GM21529 (cell line): ENCODE data around the gene IL17C.
A peak's percentile ranks its signal among the peaks of the same experiment; 100 is the strongest.
"Not testable (repeated sequence)": the region's sequence is repeated elsewhere in the genome, so short reads cannot be mapped to it uniquely, and the experiment has no call there.

Experiments
- ATAC-seq: cut with Tn5 transposase; IDR thresholded peaks from one replicate; pipeline ENCODE4 v1.9.1; 2021; ENCODE audit not compliant: unreplicated experiment

The IL17C gene

GRCh38 chr16:88656291-88656980 lies 18.1 kb downstream of the IL17C start:
- no peak for ATAC-seq

- no peak for ATAC-seq
Measured at GRCh38 chr16:88657371-88657770, 19.0 kb downstream of the IL17C start.

- no peak for ATAC-seq
Measured at GRCh38 chr16:88658714-88659113, 20.3 kb downstream of the IL17C start.

- no peak for ATAC-seq
Measured at GRCh38 chr16:88659160-88659559, 20.8 kb downstream of the IL17C start.

- no peak for ATAC-seq
Measured at GRCh38 chr16:88661468-88661867, 23.1 kb downstream of the IL17C start.

GRCh38 chr16:88662222-88662842 lies 24.0 kb downstream of the IL17C start:
- ATAC-seq: peak; percentile 2

- ATAC-seq: peak; percentile 97
Measured at GRCh38 chr16:88662843-88663606, 24.7 kb downstream of the IL17C start, which contains the start of gene MVD. TSS of gene MVD (minus strand) at chr16:88663091. CDS start at chr16:88663080, 11 bp downstream.

GRCh38 chr16:88665148-88665547 lies 26.8 kb downstream of the IL17C start:
- ATAC-seq: no peak

- no peak for ATAC-seq
Measured at GRCh38 chr16:88665570-88665969, 27.2 kb downstream of the IL17C start.

- no peak for ATAC-seq
Measured at GRCh38 chr16:88667461-88667860, 29.1 kb downstream of the IL17C start.

- not testable (repeated sequence) for ATAC-seq
Measured at GRCh38 chr16:88669493-88669892, 31.1 kb downstream of the IL17C start.

GRCh38 chr16:88669980-88670379 lies 31.6 kb downstream of the IL17C start:
- ATAC-seq: no peak

- ATAC-seq: no peak
Measured at GRCh38 chr16:88671806-88672205, 33.4 kb downstream of the IL17C start.

- ATAC-seq: no peak
Measured at GRCh38 chr16:88672776-88673175, 34.4 kb downstream of the IL17C start.

- no peak for ATAC-seq
Measured at GRCh38 chr16:88673716-88674379, 35.5 kb downstream of the IL17C start.

GRCh38 chr16:88676502-88677242 lies 38.3 kb downstream of the IL17C start:
- no peak for ATAC-seq

- ATAC-seq: no peak
Measured at GRCh38 chr16:88677721-88678120, 39.3 kb downstream of the IL17C start.

- ATAC-seq: no peak
Measured at GRCh38 chr16:88678224-88678979, 40.0 kb downstream of the IL17C start.

- no peak for ATAC-seq
Measured at GRCh38 chr16:88680554-88681083, 42.2 kb downstream of the IL17C start.
